HUES48 (cell line): ENCODE measurements around the gene ABCD2.
A peak's percentile ranks its signal among the peaks of the same experiment; 100 is the strongest.

ENCODE experiments used
- H3K27ac ChIP-seq: one replicate; pipeline ENCODE4 v1.7.0; 2013; ENCODE audit warnings: low read depth, low read length, inconsistent platforms
- H3K27me3 ChIP-seq: 2 replicates; pipeline ENCODE4 v1.6.1; 2013; ENCODE audit warnings: mild to moderate bottlenecking, low read length; ENCODE audit not compliant: control insufficient read depth, insufficient read depth
- H3K36me3 ChIP-seq: 2 replicates; pipeline ENCODE4 v1.6.1; 2013; ENCODE audit warnings: low read length; ENCODE audit not compliant: control insufficient read depth, insufficient read depth
- H3K4me1 ChIP-seq: 2 replicates; pipeline ENCODE4 v1.6.1; 2013; ENCODE audit warnings: mild to moderate bottlenecking, low read length; ENCODE audit not compliant: control insufficient read depth, insufficient read depth
- H3K4me3 ChIP-seq: 2 replicates; pipeline ENCODE4 v1.5.1; 2013; ENCODE audit warnings: mild to moderate bottlenecking, low read depth, low read length
- H3K9ac ChIP-seq: 2 replicates; pipeline ENCODE4 v1.6.1; 2013; ENCODE audit warnings: mild to moderate bottlenecking, low read depth, low read length, moderate library complexity
- H3K9me3 ChIP-seq: 2 replicates; pipeline ENCODE4 v1.6.1; 2013; ENCODE audit warnings: low read length; ENCODE audit not compliant: control insufficient read depth, insufficient read depth

Gene ABCD2

GRCh38 chr12:39619660-39620433 lies at the start of gene ABCD2:
Gene ABCD2, minus strand, starts transcription at chr12:39619803. Its CDS starts 188 bp downstream, at chr12:39619615.
- no peak within 1 kb of the TSS; the same call in 1 of the 2 replicates for H3K9ac ChIP-seq
- no peak within 1 kb of the TSS for H3K27ac ChIP-seq
- H3K36me3 ChIP-seq: no peaks in the 10 kb centered on the region
- H3K27me3 ChIP-seq: peaks cover 7% of the 10 kb centered on the region
- peak within 1 kb of the TSS; percentile 60 for H3K4me3 ChIP-seq
- peaks cover 5% of the 10 kb centered on the region; the same call in 1 of the 2 replicates for H3K4me1 ChIP-seq
- H3K9me3 ChIP-seq: no peaks in the 10 kb centered on the region

- no peak overlapping the region for H3K4me3 ChIP-seq
- H3K9ac ChIP-seq: no peak overlapping the region
- no peaks in the 10 kb centered on the region for H3K9me3 ChIP-seq
- no peaks in the 10 kb centered on the region for H3K4me1 ChIP-seq
- H3K36me3 ChIP-seq: no peaks in the 10 kb centered on the region
- H3K27ac ChIP-seq: no peak overlapping the region
- H3K27me3 ChIP-seq: peaks cover 8% of the 10 kb centered on the region
These were observed 40.5 kb upstream of the ABCD2 start for GRCh38 chr12:39660101-39660500.

- Histone ChIP-seq H3K4me3 (no peak overlapping the region), H3K4me1 (no peaks in the 10 kb centered on the region), H3K27me3 (no peaks in the 10 kb centered on the region), H3K9ac (no peak overlapping the region), H3K27ac (no peak overlapping the region), H3K36me3 (no peaks in the 10 kb centered on the region), H3K9me3 (no peaks in the 10 kb centered on the region)
These were observed 27.8 kb upstream of the ABCD2 start for GRCh38 chr12:39647383-39647782.

GRCh38 chr12:39646963-39647362 lies 27.4 kb upstream of the ABCD2 start:
- H3K36me3 ChIP-seq: no peaks in the 10 kb centered on the region
- H3K9ac ChIP-seq: no peak overlapping the region
- no peak overlapping the region for H3K4me3 ChIP-seq
- no peaks in the 10 kb centered on the region for H3K27me3 ChIP-seq
- no peaks in the 10 kb centered on the region for H3K9me3 ChIP-seq
- H3K27ac ChIP-seq: no peak overlapping the region
- H3K4me1 ChIP-seq: no peaks in the 10 kb centered on the region

- no peaks in the 10 kb centered on the region for H3K9me3 ChIP-seq
- H3K36me3 ChIP-seq: no peaks in the 10 kb centered on the region
- no peaks in the 10 kb centered on the region for H3K4me1 ChIP-seq
- no peak overlapping the region for H3K27ac ChIP-seq
- no peak overlapping the region for H3K9ac ChIP-seq
- no peak overlapping the region for H3K4me3 ChIP-seq
- no peaks in the 10 kb centered on the region for H3K27me3 ChIP-seq
These were observed 23.4 kb upstream of the ABCD2 start for GRCh38 chr12:39643052-39643451.

- Histone ChIP-seq H3K9ac (no peak overlapping the region), H3K9me3 (no peaks in the 10 kb centered on the region)
These were observed 19.2 kb upstream of the ABCD2 start for GRCh38 chr12:39638840-39639239.

GRCh38 chr12:39638178-39638577 lies 18.6 kb upstream of the ABCD2 start:
- no peaks in the 10 kb centered on the region for H3K27me3 ChIP-seq
- no peaks in the 10 kb centered on the region for H3K9me3 ChIP-seq
- H3K4me1 ChIP-seq: no peaks in the 10 kb centered on the region
- no peaks in the 10 kb centered on the region for H3K36me3 ChIP-seq
- H3K27ac ChIP-seq: no peak overlapping the region
- no peak overlapping the region for H3K4me3 ChIP-seq
- H3K9ac ChIP-seq: no peak overlapping the region

More at GRCh38 chr12:39638840-39639239, 19.2 kb upstream of the ABCD2 start:
- Histone ChIP-seq H3K36me3 (no peaks in the 10 kb centered on the region), H3K4me3 (no peak overlapping the region), H3K27me3 (no peaks in the 10 kb centered on the region), H3K27ac (no peak overlapping the region), H3K4me1 (no peaks in the 10 kb centered on the region)

- Histone ChIP-seq H3K9me3 (no peaks in the 10 kb centered on the region), H3K27me3 (no peaks in the 10 kb centered on the region), H3K27ac (no peak overlapping the region), H3K4me3 (no peak overlapping the region), H3K9ac (no peak overlapping the region), H3K36me3 (no peaks in the 10 kb centered on the region), H3K4me1 (no peaks in the 10 kb centered on the region)
These were observed 13.1 kb upstream of the ABCD2 start for GRCh38 chr12:39632670-39633069.

- Histone ChIP-seq H3K36me3 (no peaks in the 10 kb centered on the region), H3K9me3 (no peaks in the 10 kb centered on the region), H3K9ac (no peak overlapping the region), H3K4me3 (no peak overlapping the region), H3K27me3 (no peaks in the 10 kb centered on the region), H3K4me1 (no peaks in the 10 kb centered on the region), H3K27ac (no peak overlapping the region)
These were observed 9.2 kb upstream of the ABCD2 start for GRCh38 chr12:39628836-39629235.

- Histone ChIP-seq H3K9me3 (no peaks in the 10 kb centered on the region), H3K4me1 (no peaks in the 10 kb centered on the region), H3K36me3 (no peaks in the 10 kb centered on the region), H3K4me3 (no peak overlapping the region), H3K9ac (no peak overlapping the region), H3K27me3 (no peaks in the 10 kb centered on the region), H3K27ac (no peak overlapping the region)
These were observed 8.3 kb upstream of the ABCD2 start for GRCh38 chr12:39627914-39628313.

- H3K36me3 ChIP-seq: no peaks in the 10 kb centered on the region
- H3K9ac ChIP-seq: no peak overlapping the region
- H3K27me3 ChIP-seq: no peaks in the 10 kb centered on the region
- no peaks in the 10 kb centered on the region for H3K9me3 ChIP-seq
- no peaks in the 10 kb centered on the region for H3K4me1 ChIP-seq
- H3K4me3 ChIP-seq: no peak overlapping the region
- no peak overlapping the region for H3K27ac ChIP-seq
These were observed 6.6 kb upstream of the ABCD2 start for GRCh38 chr12:39626033-39626814.
